PC-3 (cell line): ENCODE measurements around the gene GPBP1. TPM values are rescaled to one million over a fixed set of nuclear protein-coding genes. Genes with fewer than 3 reads are reported as not detected.

ENCODE experiments used
- ATAC-seq: fragments of 200-7000 bp; cut with Tn5 transposase; 2 replicates; pipeline ENCODE4 v1.9.1; 2020; ENCODE audit warnings: mild to moderate bottlenecking, moderate library complexity
- BruUV-seq: library from RNA; stranded (reverse); fragments of 400-500 nt; replicated peaks from 2 replicates; lab custom pipeline; 2021; lab: Mats Ljungman, UMichigan
- CTCF ChIA-PET: fragments of 300-600 bp; sonication (Branson Sonifier 250); formaldehyde crosslinking; loops from one replicate; lab custom pipeline; 2022; ENCODE audit warnings: antibody characterized with exemption; lab: Charles Lee
- POLR2A ChIA-PET: fragments of 300-600 bp; sonication (Branson Sonifier 250); formaldehyde crosslinking; loops from one replicate; lab custom pipeline; 2022; ENCODE audit warnings: antibody characterized with exemption; ENCODE audit not compliant: unreplicated experiment; lab: Charles Lee
- DNase-seq: peaks from one replicate; pipeline ENCODE4 v3.0.0-alpha.2; 2015
- H2AFZ ChIP-seq: fragments of 300-600 bp; sonication (generic); 2 replicates; pipeline ENCODE4 v1.6.0; 2016; ENCODE audit warnings: antibody characterized with exemption, low read length
- H3F3A ChIP-seq: fragments of 300-600 bp; sonication (generic); one replicate; pipeline ENCODE4 v1.6.0; 2017; ENCODE audit warnings: antibody characterized with exemption, low read length, control low read depth, mild to moderate bottlenecking; ENCODE audit not compliant: unreplicated experiment
- H3K27ac ChIP-seq: fragments of 300-600 bp; sonication (generic); 2 replicates; pipeline ENCODE4 v1.5.1; 2016; ENCODE audit warnings: mild to moderate bottlenecking, low read length
- H3K27me3 ChIP-seq: fragments of 300-600 bp; sonication (generic); 2 replicates; pipeline ENCODE4 v1.6.1; 2016; ENCODE audit warnings: low read length, mixed read lengths
- H3K36me3 ChIP-seq: fragments of 300-600 bp; sonication (generic); 2 replicates; pipeline ENCODE4 v1.6.1; 2016; ENCODE audit warnings: low read depth, mixed run types, low read length, mixed read lengths
- H3K4me1 ChIP-seq: fragments of 300-600 bp; sonication (generic); 2 replicates; pipeline ENCODE4 v1.5.1; 2016; ENCODE audit warnings: low read length; ENCODE audit not compliant: insufficient read depth
- H3K4me2 ChIP-seq: fragments of 300-600 bp; sonication (generic); 2 replicates; pipeline ENCODE4 v1.6.0; 2016; ENCODE audit warnings: low read length
- H3K4me3 ChIP-seq: fragments of 300-600 bp; sonication (generic); 2 replicates; pipeline ENCODE4 v1.5.1; 2016; ENCODE audit warnings: mild to moderate bottlenecking, low read length, mixed read lengths
- H3K79me2 ChIP-seq: fragments of 300-600 bp; sonication (generic); 2 replicates; pipeline ENCODE4 v1.6.1; 2017; ENCODE audit warnings: low read length, mixed read lengths
- H3K9ac ChIP-seq: fragments of 300-600 bp; sonication (generic); 2 replicates; pipeline ENCODE4 v1.6.0; 2016; ENCODE audit warnings: mild to moderate bottlenecking, low read length
- H3K9me2 ChIP-seq: fragments of 300-600 bp; sonication (generic); replicated peaks from 2 replicates; pipeline ENCODE4 v1.6.1; 2016; ENCODE audit warnings: mixed run types, low read length, mixed read lengths
- H3K9me3 ChIP-seq: fragments of 300-600 bp; sonication (generic); 2 replicates; pipeline ENCODE4 v1.6.1; 2016; ENCODE audit warnings: low read length, mixed read lengths
- H4K20me1 ChIP-seq: fragments of 300-600 bp; sonication (generic); 2 replicates; pipeline ENCODE4 v1.6.1; 2016; ENCODE audit warnings: low read length, mixed read lengths
- EZH2 ChIP-seq: fragments of 300-600 bp; sonication (generic); IDR thresholded peaks from one replicate; pipeline ENCODE4 v1.6.1; 2017; ENCODE audit warnings: antibody characterized with exemption, mild to moderate bottlenecking, low read length; ENCODE audit not compliant: unreplicated experiment
- EZH2phosphoT487 ChIP-seq: fragments of 300-600 bp; sonication (generic); IDR thresholded peaks from 2 replicates; pipeline ENCODE4 v1.6.1; 2018; ENCODE audit warnings: mild to moderate bottlenecking, antibody characterized with exemption, low read length, borderline replicate concordance
- intact Hi-C: fragments of 100-400 bp; cut with micrococcal nuclease; formaldehyde crosslinking; loops from 2 replicates; pipeline ENCODE4 v1.9.0; 2023
- total RNA-seq: library from RNA; depleted of rRNA; stranded (reverse); fragments of >200 nt; gene quantifications from 2 replicates; pipeline ENCODE4 v1.2.3, GENCODE V29; 2014
- TF ChIP-seq, protein P1 (sequence below): fragments of 300-600 bp; sonication (generic); conservative IDR thresholded peaks from 2 replicates; pipeline ENCODE4 v1.5.1; 2017; ENCODE audit warnings: antibody characterized with exemption, low read depth, mild to moderate bottlenecking, low read length

The GPBP1 gene
- total RNA-seq, 1 experiment from 2014 or later: 31.8 TPM

DNA sequence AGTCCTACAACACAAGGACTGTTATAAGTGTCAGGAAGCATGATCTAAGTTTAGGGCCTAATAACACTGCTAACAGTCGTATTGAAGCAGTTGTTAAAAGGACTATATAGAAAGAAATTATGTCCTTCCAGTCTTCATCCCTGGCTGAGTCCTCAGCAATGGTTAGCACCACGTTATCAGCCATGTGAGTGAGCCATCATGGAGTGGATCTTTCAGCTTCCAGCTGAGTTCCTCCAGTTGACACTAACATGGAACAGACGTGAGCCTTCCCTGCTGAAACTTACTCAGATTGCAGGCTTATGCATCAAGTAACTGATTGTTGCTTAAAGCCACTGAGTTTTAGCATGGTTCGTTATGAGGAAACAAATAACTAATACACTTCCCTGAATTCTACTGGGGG, 21.5 kb upstream of the GPBP1 start:
- DNase-seq (no peak), ATAC-seq (no peak)
- CTCF ChIA-PET: no interaction called here
- H3K9me2 ChIP-seq: no peaks in the 10 kb centered on the region
- BruUV-seq: no TSS peak
- H3K4me1 ChIP-seq: no peaks in the 10 kb centered on the region
- no peaks in the 10 kb centered on the region for H3K27me3 ChIP-seq
- H3K4me3 ChIP-seq: no peak overlapping the region
- no peak overlapping the region for H2AFZ ChIP-seq
- intact Hi-C loops: no loop called here
- H3K79me2 ChIP-seq: no peaks in the 10 kb centered on the region
- no peak overlapping the region for H3K27ac ChIP-seq
- H3K9me3 ChIP-seq: no peaks in the 10 kb centered on the region
- no peaks in the 10 kb centered on the region for H3K36me3 ChIP-seq
- no peaks in the 10 kb centered on the region for H3F3A ChIP-seq
- H3K9ac ChIP-seq: no peak overlapping the region
- POLR2A ChIA-PET: no interaction called here
- H3K4me2 ChIP-seq: no peak overlapping the region
- TF ChIP-seq EZH2: no peak
- TF ChIP-seq EZH2phosphoT487: no peak
- TF ChIP-seq, protein P1, sequence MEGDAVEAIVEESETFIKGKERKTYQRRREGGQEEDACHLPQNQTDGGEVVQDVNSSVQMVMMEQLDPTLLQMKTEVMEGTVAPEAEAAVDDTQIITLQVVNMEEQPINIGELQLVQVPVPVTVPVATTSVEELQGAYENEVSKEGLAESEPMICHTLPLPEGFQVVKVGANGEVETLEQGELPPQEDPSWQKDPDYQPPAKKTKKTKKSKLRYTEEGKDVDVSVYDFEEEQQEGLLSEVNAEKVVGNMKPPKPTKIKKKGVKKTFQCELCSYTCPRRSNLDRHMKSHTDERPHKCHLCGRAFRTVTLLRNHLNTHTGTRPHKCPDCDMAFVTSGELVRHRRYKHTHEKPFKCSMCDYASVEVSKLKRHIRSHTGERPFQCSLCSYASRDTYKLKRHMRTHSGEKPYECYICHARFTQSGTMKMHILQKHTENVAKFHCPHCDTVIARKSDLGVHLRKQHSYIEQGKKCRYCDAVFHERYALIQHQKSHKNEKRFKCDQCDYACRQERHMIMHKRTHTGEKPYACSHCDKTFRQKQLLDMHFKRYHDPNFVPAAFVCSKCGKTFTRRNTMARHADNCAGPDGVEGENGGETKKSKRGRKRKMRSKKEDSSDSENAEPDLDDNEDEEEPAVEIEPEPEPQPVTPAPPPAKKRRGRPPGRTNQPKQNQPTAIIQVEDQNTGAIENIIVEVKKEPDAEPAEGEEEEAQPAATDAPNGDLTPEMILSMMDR: no peak
- H4K20me1 ChIP-seq: no peaks in the 10 kb centered on the region

DNA sequence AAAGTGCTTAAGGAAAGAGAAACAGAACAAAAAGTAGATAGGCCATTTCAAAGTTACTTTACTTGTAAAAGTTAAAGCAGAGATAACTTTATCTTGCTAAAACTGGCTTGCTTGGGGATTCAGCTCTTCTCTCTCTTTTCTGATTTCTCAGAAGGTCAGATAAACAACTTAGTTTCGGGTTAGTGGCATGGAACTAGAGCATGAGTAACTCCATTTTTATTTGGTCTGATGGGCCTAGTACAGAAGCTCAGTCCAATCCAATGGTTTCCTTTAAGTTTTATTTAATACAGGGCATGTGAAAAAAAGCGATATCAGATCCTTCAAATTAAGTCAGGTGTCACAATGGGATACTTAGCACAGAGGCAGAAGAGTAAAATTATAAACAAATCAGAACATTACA, 18.8 kb upstream of the GPBP1 start:
- no peak for DNase-seq
- H3F3A ChIP-seq: no peaks in the 10 kb centered on the region
- no peak overlapping the region for H3K4me2 ChIP-seq
- ChIA-PET CTCF (no interaction called here), POLR2A (no interaction called here)
- no TSS peak for BruUV-seq
- no peak for TF ChIP-seq EZH2
- TF ChIP-seq, protein P1: no peak
- TF ChIP-seq EZH2phosphoT487: no peak
- no peaks in the 10 kb centered on the region for H3K9me2 ChIP-seq
- no peak overlapping the region for H3K27ac ChIP-seq
- no peak for ATAC-seq
- no peaks in the 10 kb centered on the region; the same call in 1 of the 2 replicates for H3K36me3 ChIP-seq
- H3K9me3 ChIP-seq: no peaks in the 10 kb centered on the region
- no peaks in the 10 kb centered on the region for H3K4me1 ChIP-seq
- no peak overlapping the region for H3K9ac ChIP-seq
- H3K79me2 ChIP-seq: no peaks in the 10 kb centered on the region
- no peak overlapping the region for H2AFZ ChIP-seq
- no peaks in the 10 kb centered on the region for H3K27me3 ChIP-seq
- intact Hi-C loops: no loop called here
- H4K20me1 ChIP-seq: no peaks in the 10 kb centered on the region
- no peak overlapping the region for H3K4me3 ChIP-seq

DNA sequence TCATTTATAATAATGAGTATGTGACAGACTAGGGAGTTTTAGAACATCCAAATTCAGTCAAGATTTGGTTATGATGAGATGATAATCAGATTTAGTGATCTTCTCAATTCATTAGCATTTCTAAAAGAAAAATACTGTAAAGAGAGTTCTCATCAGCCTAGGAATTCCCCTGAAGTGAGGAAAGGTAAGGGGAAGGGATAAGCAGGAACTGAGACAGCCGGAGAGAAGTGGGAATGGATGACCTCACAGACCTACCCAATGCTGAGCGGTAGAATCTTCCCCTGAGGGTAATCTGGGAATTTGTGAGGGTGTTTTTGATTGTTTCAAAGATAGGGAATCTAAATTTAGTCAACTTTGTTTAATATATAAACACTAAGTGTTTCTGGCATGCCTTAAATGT, 16.7 kb upstream of the GPBP1 start:
- H3F3A ChIP-seq: no peaks in the 10 kb centered on the region
- no peak for TF ChIP-seq EZH2
- TF ChIP-seq, protein P1: no peak
- no peak for TF ChIP-seq EZH2phosphoT487
- H3K9me3 ChIP-seq: no peaks in the 10 kb centered on the region
- ATAC-seq (no peak), DNase-seq (no peak)
- BruUV-seq: no TSS peak
- H2AFZ ChIP-seq: no peak overlapping the region
- no peaks in the 10 kb centered on the region; the same call in 1 of the 2 replicates for H3K36me3 ChIP-seq
- CTCF ChIA-PET: no interaction called here
- intact Hi-C loops: no loop called here
- no peak overlapping the region for H3K4me2 ChIP-seq
- no peak overlapping the region for H3K27ac ChIP-seq
- H4K20me1 ChIP-seq: no peaks in the 10 kb centered on the region
- H3K79me2 ChIP-seq: no peaks in the 10 kb centered on the region
- H3K4me3 ChIP-seq: no peak overlapping the region
- no peaks in the 10 kb centered on the region for H3K9me2 ChIP-seq
- H3K27me3 ChIP-seq: no peaks in the 10 kb centered on the region
- POLR2A ChIA-PET: no interaction called here
- no peak overlapping the region for H3K9ac ChIP-seq
- no peaks in the 10 kb centered on the region for H3K4me1 ChIP-seq
